Thyroid gland (tissue), 4 donors: ENCODE data around the gene KIF18A.

Experiments
- CTCF ChIP-seq, 6 experiments: fragments of 200-600 bp in 3 of 6; fragments of 450-650 bp in 3 of 6; sonication (generic) in 3 of 6; IDR thresholded peaks; one replicate each; pipeline ENCODE4 v1.5.1; 2016 to 2019; ENCODE audit warnings: antibody characterized with exemption in 6 of 6, mild to moderate bottlenecking in 2 of 6, inconsistent platforms in 1 of 6, moderate library complexity in 1 of 6
- POLR2A ChIP-seq, 2 donors: fragments of 450-650 bp; IDR thresholded peaks; one replicate each; pipeline ENCODE4 v1.6.1; 2017; ENCODE audit warnings: antibody characterized with exemption in 2 of 2, mild to moderate bottlenecking in 2 of 2, moderate library complexity in 1 of 2

GRCh38 chr11:28108958-28109357 is 1.0 kb upstream of the KIF18A start:
- TF ChIP-seq CTCF (IDR thresholded peaks at IDR 0.05) (no peak), POLR2A (IDR thresholded peaks at IDR 0.05) (no peak)
